Heart right ventricle (tissue), 16 donors: ENCODE results near the gene ENTPD8. TPM values are rescaled to one million over a fixed set of nuclear protein-coding genes. Genes with fewer than 3 reads are reported as not detected.

Experiments used
- ATAC-seq, 8 donors: fragments of 200-7000 bp; cut with Tn5 transposase; one replicate each; pipeline ENCODE4 v1.9.1; 2020; ENCODE audit warnings: mild to moderate bottlenecking in 8 of 8, moderate library complexity in 8 of 8, moderate number of reproducible peaks in 1 of 8
- DNase-seq, 2 donors: peaks; one replicate each; pipeline ENCODE4 v3.0.0-alpha.2; 2020
- H3K27ac ChIP-seq, 10 donors: fragments of 200-600 bp; sonication (generic) in 2 of 10; one replicate each; pipeline versions ENCODE4 v1.5.0 to v1.8.0; 2020 to 2022; ENCODE audit warnings: mild to moderate bottlenecking in 3 of 10
- H3K27me3 ChIP-seq, 7 donors: fragments of 200-600 bp; one replicate each; pipeline ENCODE4 v1.8.0; 2021 to 2022; ENCODE audit warnings: mild to moderate bottlenecking in 2 of 7
- H3K36me3 ChIP-seq, 9 donors: fragments of 200-600 bp; sonication (generic) in 1 of 9; one replicate each; pipeline versions ENCODE4 v1.5.0 to v1.8.0; 2020 to 2022; ENCODE audit warnings: mild to moderate bottlenecking in 2 of 9
- H3K4me1 ChIP-seq, 9 donors: fragments of 200-600 bp; sonication (generic) in 1 of 9; one replicate each; pipeline versions ENCODE4 v1.5.0 to v1.8.0; 2020 to 2022; ENCODE audit warnings: mild to moderate bottlenecking in 4 of 9
- H3K4me3 ChIP-seq, 10 donors: fragments of 200-600 bp; sonication (generic) in 2 of 10; one replicate each; pipeline versions ENCODE4 v1.5.0 to v1.8.0; 2020 to 2022; ENCODE audit warnings: mild to moderate bottlenecking in 7 of 10, moderate library complexity in 2 of 10
- H3K9me3 ChIP-seq, 11 donors: fragments of 200-600 bp in 10 of 11; sonication (generic) in 2 of 11; one replicate each; pipeline versions ENCODE4 v1.5.0 to v1.8.0; 2013 to 2022; ENCODE audit warnings: mild to moderate bottlenecking in 2 of 11, control low read depth in 1 of 11, moderate library complexity in 1 of 11
- WGBS, 2 donors: extraction: QIAGEN DNeasy Blood & Tissue Kit; methylation state at CpG; one replicate each; pipeline ENCODE4 v1.1.7; 2013; ENCODE audit warnings: inconsistent platforms in 1 of 2; 5-methylcytosine and 5-hydroxymethylcytosine counted together
- intact Hi-C, 10 donors: fragments of 100-400 bp; cut with DNase I; formaldehyde crosslinking; loops; one replicate each; pipeline versions ENCODE4 v1.11.1 to v1.14.2; 2022
- microRNA-seq, 2 donors: library from miRNA; unstranded; fragments of <30 nt; microRNA quantifications; one replicate each; pipeline ENCODE4 v1.2.0, GENCODE V29; 2021
- polyA plus RNA-seq, 2 donors: library from polyadenylated mRNA; stranded (reverse); fragments of 200-250 nt; gene quantifications; one replicate each; pipeline ENCODE4 v1.2.3, GENCODE V29; 2013
- total RNA-seq, 10 donors: library from RNA; stranded (reverse); fragmentation: NEBNext Ultra II Directional in 3 of 10; extraction: Animal tissue kit (Norgen Biotek cat#: 25700) in 3 of 10; gene quantifications; one replicate each; pipeline versions ENCODE4 v1.2.1 to v1.2.4, GENCODE V29; 2021 to 2023
- TF ChIP-seq, protein P1 (sequence below), 9 donors: fragments of 200-600 bp; sonication (generic) in 2 of 9; IDR thresholded peaks; one replicate each; pipeline versions ENCODE4 v1.5.0 to v1.8.0; 2021 to 2022; ENCODE audit warnings: antibody characterized with exemption in 9 of 9, mild to moderate bottlenecking in 5 of 9, moderate library complexity in 1 of 9
- donor health status: Arrhythmogenic right ventricular cardiomyopathy.
- donor health status: ischemic (EF 13 %, LVEDD 7.1; RV severe dilation, severe dysfunction).
- donor health status: healthy with polysubstance abuse.
- donor health status: DM: no; HTN: yes; CAD: no.
- donor health status: DM: no; HTN: no; CAD: no.
- donor health status: ischemic (EF 25% LVEDD 6.9; RV normal size, moderate dysfunction).
- donor health status: ischemic (EF 25% LVEDD 5.7; RV mildly dilated, moderate dysfunction).
- donor health status: healthy.
- donor health status: DM: yes; HTN: yes; CAD: no.
- donor health status: Ischemic cardiomyopathy.
- donor health status: ischemic (EF 35%, LVEDD 5.7; RV mildly dilated, moderate dysfunction).
- donor health status: nonischemic (EF 11% LVEDD 7.7; RV severe dilation, severe dysfunction).
- donor health status: DM: yes; HTN: yes; CAD: no.
- donor health status: PGD.
- donor health status: ischemic (EF 29% LVEDD 5.4; RV normal size, mild dysfunction).
- donor health status: nonischemic (EF 23%, LVEDD 6.1; RV moderate dilation, normal function).

Gene ENTPD8
- total and polyA plus RNA-seq, 12 donors: 0.03 to 0.15 TPM; not detected in 10

- Histone ChIP-seq H3K9me3 (no peaks in the 10 kb centered on the region), H3K27me3 (no peaks in the 10 kb centered on the region), H3K27ac (no peak overlapping the region), H3K36me3 (no peaks in the 10 kb centered on the region), H3K4me1 (peaks cover 0 to 27% (median 17%) of the 10 kb centered on the region in 9 donors), H3K4me3 (no peak overlapping the region)
- TF ChIP-seq, protein P1, sequence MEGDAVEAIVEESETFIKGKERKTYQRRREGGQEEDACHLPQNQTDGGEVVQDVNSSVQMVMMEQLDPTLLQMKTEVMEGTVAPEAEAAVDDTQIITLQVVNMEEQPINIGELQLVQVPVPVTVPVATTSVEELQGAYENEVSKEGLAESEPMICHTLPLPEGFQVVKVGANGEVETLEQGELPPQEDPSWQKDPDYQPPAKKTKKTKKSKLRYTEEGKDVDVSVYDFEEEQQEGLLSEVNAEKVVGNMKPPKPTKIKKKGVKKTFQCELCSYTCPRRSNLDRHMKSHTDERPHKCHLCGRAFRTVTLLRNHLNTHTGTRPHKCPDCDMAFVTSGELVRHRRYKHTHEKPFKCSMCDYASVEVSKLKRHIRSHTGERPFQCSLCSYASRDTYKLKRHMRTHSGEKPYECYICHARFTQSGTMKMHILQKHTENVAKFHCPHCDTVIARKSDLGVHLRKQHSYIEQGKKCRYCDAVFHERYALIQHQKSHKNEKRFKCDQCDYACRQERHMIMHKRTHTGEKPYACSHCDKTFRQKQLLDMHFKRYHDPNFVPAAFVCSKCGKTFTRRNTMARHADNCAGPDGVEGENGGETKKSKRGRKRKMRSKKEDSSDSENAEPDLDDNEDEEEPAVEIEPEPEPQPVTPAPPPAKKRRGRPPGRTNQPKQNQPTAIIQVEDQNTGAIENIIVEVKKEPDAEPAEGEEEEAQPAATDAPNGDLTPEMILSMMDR (IDR thresholded peaks at IDR 0.05): no peak
- intact Hi-C loops: loop anchor here in 1 of 10 donors (5.0 kb wide), 1 partner anchor 88 kb away; no protein-coding TSS in a partner anchor
- WGBS, 2 donors: 94 to 96% methylated on average over 26 of the region's 26 CpGs
- DNase-seq (no peak), ATAC-seq (no peak)
Observed at GRCh38 chr9:137385061-137385655, 56.0 kb downstream of the ENTPD8 start.

Small RNA genes lying within 50 kb of the gene (microRNA-seq; reads per million reads assigned to microRNA genes)
- 0 to 0.60 reads per million in 2 donors for gene MIR7114

Other genes starting within 250 kb of the ENTPD8 start
- 10 to 100 TPM; 10.2 to 31.5 (median 21.7) TPM for gene TPRN, start 240.6 kb downstream of the ENTPD8 start, total RNA-seq
- gene TPRN, start 240.6 kb downstream of the ENTPD8 start, polyA plus RNA-seq: 10 to 100 TPM; 12.0 to 14.5 TPM
- gene TMEM203, start 235.7 kb downstream of the ENTPD8 start, total RNA-seq: 10 to 100 TPM; 36.4 to 46.2 (median 41.7) TPM
- gene TMEM203, start 235.7 kb downstream of the ENTPD8 start, polyA plus RNA-seq: 10 to 100 TPM; 39.4 to 51.2 TPM
- 10 to 100 TPM in 1 of 10 donors, 1 to 10 TPM in 9; 4.6 to 10.1 (median 5.4) TPM for gene NDOR1, start 235.7 kb downstream of the ENTPD8 start, total RNA-seq
- 10 to 100 TPM in 1 of 2 donors, 1 to 10 TPM in 1; 6.5 to 10.6 TPM for gene NDOR1, start 235.7 kb downstream of the ENTPD8 start, polyA plus RNA-seq
- gene RNF208, start 219.1 kb downstream of the ENTPD8 start, total RNA-seq: 10 to 100 TPM; 20.7 to 34.5 (median 24.1) TPM
- 10 to 100 TPM; 14.2 to 83.8 TPM for gene RNF208, start 219.1 kb downstream of the ENTPD8 start, polyA plus RNA-seq
- gene CYSRT1, start 216.2 kb downstream of the ENTPD8 start, total RNA-seq: under 1 TPM in 6 of 10 donors, not detected in 4; 0.21 to 0.71 (median 0.37) TPM
- gene CYSRT1, start 216.2 kb downstream of the ENTPD8 start, polyA plus RNA-seq: under 1 TPM; 0.19 to 0.59 TPM
- gene RNF224, start 213.9 kb downstream of the ENTPD8 start, total RNA-seq: under 1 TPM in 1 of 10 donors, not detected in 9; 0.14 TPM
- not detected for gene RNF224, start 213.9 kb downstream of the ENTPD8 start, polyA plus RNA-seq
- not detected for gene SLC34A3, start 210.5 kb downstream of the ENTPD8 start, total RNA-seq
- not detected for gene SLC34A3, start 210.5 kb downstream of the ENTPD8 start, polyA plus RNA-seq
- gene TUBB4B, start 200.1 kb downstream of the ENTPD8 start, total RNA-seq: 100 to 1,000 TPM; 211 to 495 (median 330) TPM
- gene TUBB4B, start 200.1 kb downstream of the ENTPD8 start, polyA plus RNA-seq: 100 to 1,000 TPM; 522 to 992 TPM
- gene STPG3, start 190.1 kb downstream of the ENTPD8 start, total RNA-seq: under 1 TPM in 3 of 10 donors, not detected in 7; 0.24 to 0.32 (median 0.32) TPM
- gene STPG3, start 190.1 kb downstream of the ENTPD8 start, polyA plus RNA-seq: under 1 TPM in 1 of 2 donors, not detected in 1; 0.44 TPM
- gene NELFB, start 186.0 kb downstream of the ENTPD8 start, total RNA-seq: 10 to 100 TPM; 31.6 to 47.1 (median 39.2) TPM
- gene NELFB, start 186.0 kb downstream of the ENTPD8 start, polyA plus RNA-seq: 10 to 100 TPM; 31.5 to 52.9 TPM
- 10 to 100 TPM; 15.2 to 21.5 (median 16.8) TPM for gene TOR4A, start 163.6 kb downstream of the ENTPD8 start, total RNA-seq
- gene TOR4A, start 163.6 kb downstream of the ENTPD8 start, polyA plus RNA-seq: 10 to 100 TPM in 1 of 2 donors, 1 to 10 TPM in 1; 4.7 to 11.5 TPM
- 10 to 100 TPM in 7 of 10 donors, 1 to 10 TPM in 3; 2.6 to 20.8 (median 11.7) TPM for gene NRARP, start 139.1 kb downstream of the ENTPD8 start, total RNA-seq
- 1 to 10 TPM; 2.0 to 5.4 TPM for gene NRARP, start 139.1 kb downstream of the ENTPD8 start, polyA plus RNA-seq
- gene EXD3, start 18.2 kb downstream of the ENTPD8 start, total RNA-seq: 10 to 100 TPM in 3 of 10 donors, 1 to 10 TPM in 7; 7.8 to 14.0 (median 9.2) TPM
- gene EXD3, start 18.2 kb downstream of the ENTPD8 start, polyA plus RNA-seq: 10 to 100 TPM in 1 of 2 donors, 1 to 10 TPM in 1; 5.8 to 33.0 TPM
- gene NOXA1, start 18.0 kb downstream of the ENTPD8 start, total RNA-seq: 1 to 10 TPM; 2.5 to 5.3 (median 3.0) TPM
- 10 to 100 TPM in 1 of 2 donors, under 1 TPM in 1; 0.62 to 10.6 TPM for gene NOXA1, start 18.0 kb downstream of the ENTPD8 start, polyA plus RNA-seq
- gene NSMF, start 18.0 kb upstream of the ENTPD8 start, total RNA-seq: 10 to 100 TPM in 4 of 10 donors, 1 to 10 TPM in 6; 5.3 to 17.0 (median 9.0) TPM
- 10 to 100 TPM; 18.3 to 29.3 TPM for gene NSMF, start 18.0 kb upstream of the ENTPD8 start, polyA plus RNA-seq
- gene PNPLA7, start 109.0 kb upstream of the ENTPD8 start, total RNA-seq: 10 to 100 TPM in 5 of 10 donors, 1 to 10 TPM in 5; 6.6 to 13.0 (median 9.4) TPM
- gene PNPLA7, start 109.0 kb upstream of the ENTPD8 start, polyA plus RNA-seq: 10 to 100 TPM in 1 of 2 donors, under 1 TPM in 1; 0.83 to 22.6 TPM
- 100 to 1,000 TPM; 133 to 348 (median 203) TPM for gene MRPL41, start 110.5 kb upstream of the ENTPD8 start, total RNA-seq
- 1,000 to 10,000 TPM in 1 of 2 donors, 100 to 1,000 TPM in 1; 317 to 1,052 TPM for gene MRPL41, start 110.5 kb upstream of the ENTPD8 start, polyA plus RNA-seq
- 10 to 100 TPM; 11.7 to 20.3 (median 17.8) TPM for gene DPH7, start 137.6 kb upstream of the ENTPD8 start, total RNA-seq
- 10 to 100 TPM; 16.8 to 51.4 TPM for gene DPH7, start 137.6 kb upstream of the ENTPD8 start, polyA plus RNA-seq
- gene ZMYND19, start 149.2 kb upstream of the ENTPD8 start, total RNA-seq: 10 to 100 TPM in 3 of 10 donors, 1 to 10 TPM in 7; 8.0 to 14.3 (median 8.9) TPM
- gene ZMYND19, start 149.2 kb upstream of the ENTPD8 start, polyA plus RNA-seq: 10 to 100 TPM; 13.9 to 22.3 TPM
- 10 to 100 TPM; 10.3 to 20.3 (median 14.1) TPM for gene ARRDC1, start 164.3 kb upstream of the ENTPD8 start, total RNA-seq
- gene ARRDC1, start 164.3 kb upstream of the ENTPD8 start, polyA plus RNA-seq: 10 to 100 TPM; 28.3 to 93.1 TPM
- 10 to 100 TPM; 26.4 to 39.7 (median 31.1) TPM for gene EHMT1, start 177.6 kb upstream of the ENTPD8 start, total RNA-seq
- gene EHMT1, start 177.6 kb upstream of the ENTPD8 start, polyA plus RNA-seq: 10 to 100 TPM; 19.6 to 45.1 TPM